Thyroid gland (tissue), 4 donors: ENCODE data around the gene UTS2R.

Experiments
- CTCF ChIP-seq, 6 experiments: fragments of 200-600 bp in 3 of 6; fragments of 450-650 bp in 3 of 6; sonication (generic) in 3 of 6; IDR thresholded peaks; one replicate each; pipeline ENCODE4 v1.5.1; 2016 to 2019; ENCODE audit warnings: antibody characterized with exemption in 6 of 6, mild to moderate bottlenecking in 2 of 6, inconsistent platforms in 1 of 6, moderate library complexity in 1 of 6
- POLR2A ChIP-seq, 2 donors: fragments of 450-650 bp; IDR thresholded peaks; one replicate each; pipeline ENCODE4 v1.6.1; 2017; ENCODE audit warnings: antibody characterized with exemption in 2 of 2, mild to moderate bottlenecking in 2 of 2, moderate library complexity in 1 of 2

GRCh38 chr17:82376042-82376730 lies 4.6 kb downstream of the UTS2R start:
- TF ChIP-seq CTCF (IDR thresholded peaks at IDR 0.05) (no peak), POLR2A (IDR thresholded peaks at IDR 0.05) (no peak)
